GM21526 (cell line): ENCODE data around the gene GIPC1.
"Not testable (repeated sequence)": the region's sequence is repeated elsewhere in the genome, so short reads cannot be mapped to it uniquely, and the experiment has no call there.

Source experiments
- ATAC-seq: cut with Tn5 transposase; IDR thresholded peaks from one replicate; pipeline ENCODE4 v1.9.1; 2021; ENCODE audit warnings: moderate library complexity; ENCODE audit not compliant: unreplicated experiment, low FRiP score

GIPC1 gene

GRCh38 chr19:14517840-14518505 lies 22.0 kb upstream of the GIPC1 start, which contains the start of gene DNAJB1:
Gene DNAJB1, minus strand, starts transcription at chr19:14518397. Its CDS starts 48 bp downstream, at chr19:14518349.
- ATAC-seq = peak; percentile 57

GRCh38 chr19:14517446-14517839 lies 21.5 kb upstream of the GIPC1 start:
- ATAC-seq = no peak

GRCh38 chr19:14516746-14517438 lies 21.0 kb upstream of the GIPC1 start:
- no peak for ATAC-seq

GRCh38 chr19:14516048-14516534 lies 20.2 kb upstream of the GIPC1 start:
- ATAC-seq = no peak

- ATAC-seq = no peak
Observed at GRCh38 chr19:14515501-14516047, 19.6 kb upstream of the GIPC1 start.

- ATAC-seq = no peak
Observed at GRCh38 chr19:14514215-14514863, 18.4 kb upstream of the GIPC1 start.

GRCh38 chr19:14512406-14512961 lies 16.6 kb upstream of the GIPC1 start:
- no peak for ATAC-seq

GRCh38 chr19:14511229-14511593 lies 15.3 kb upstream of the GIPC1 start:
- no peak for ATAC-seq

GRCh38 chr19:14510311-14511228 lies 14.6 kb upstream of the GIPC1 start:
- ATAC-seq = no peak

- ATAC-seq = no peak
Observed at GRCh38 chr19:14507704-14508542, 12.0 kb upstream of the GIPC1 start.

GRCh38 chr19:14505488-14506239 lies 9.7 kb upstream of the GIPC1 start:
- ATAC-seq = no peak

GRCh38 chr19:14504575-14504974 lies 8.6 kb upstream of the GIPC1 start:
- ATAC-seq = not testable (repeated sequence)

- ATAC-seq = no peak
Observed at GRCh38 chr19:14503285-14503684, 7.4 kb upstream of the GIPC1 start.

- ATAC-seq = no peak
Observed at GRCh38 chr19:14502334-14503092, 6.6 kb upstream of the GIPC1 start.

- ATAC-seq = no peak
Observed at GRCh38 chr19:14497228-14497921, 1.4 kb upstream of the GIPC1 start.

GRCh38 chr19:14496834-14497227 lies 904 bp upstream of the GIPC1 start:
- ATAC-seq = no peak

- ATAC-seq = no peak
Observed at GRCh38 chr19:14495672-14496028, 277 bp downstream of the GIPC1 start.
